Measurements from ENCODE around the gene CMTR1.
"Not testable (repeated sequence)": the region's sequence is repeated elsewhere in the genome, so short reads cannot be mapped to it uniquely, and the experiment has no call there.

The CMTR1 gene

DNA sequence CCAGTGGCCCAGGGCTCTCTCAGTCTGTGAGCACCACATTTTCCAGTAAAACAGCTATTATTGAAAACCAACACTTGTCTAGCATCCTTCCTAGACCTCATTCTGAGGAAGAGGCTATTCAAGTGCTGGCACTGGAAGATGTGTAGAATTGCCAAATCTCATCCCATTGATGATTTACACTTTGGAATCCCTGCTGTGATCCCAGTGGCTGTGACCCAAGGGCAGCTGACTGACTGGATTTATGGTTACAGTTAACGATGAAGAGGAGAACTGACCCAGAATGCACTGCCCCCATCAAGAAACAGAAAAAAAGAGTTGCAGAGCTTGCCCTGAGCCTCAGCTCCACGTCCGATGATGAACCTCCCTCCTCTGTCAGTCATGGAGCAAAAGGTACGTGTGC lies 2.4 kb downstream of the CMTR1 start:
- H3K4me3 ChIP-seq (ENCODE audit: low read depth, low read length): no peak overlapping the region
- TF ChIP-seq, protein P1, sequence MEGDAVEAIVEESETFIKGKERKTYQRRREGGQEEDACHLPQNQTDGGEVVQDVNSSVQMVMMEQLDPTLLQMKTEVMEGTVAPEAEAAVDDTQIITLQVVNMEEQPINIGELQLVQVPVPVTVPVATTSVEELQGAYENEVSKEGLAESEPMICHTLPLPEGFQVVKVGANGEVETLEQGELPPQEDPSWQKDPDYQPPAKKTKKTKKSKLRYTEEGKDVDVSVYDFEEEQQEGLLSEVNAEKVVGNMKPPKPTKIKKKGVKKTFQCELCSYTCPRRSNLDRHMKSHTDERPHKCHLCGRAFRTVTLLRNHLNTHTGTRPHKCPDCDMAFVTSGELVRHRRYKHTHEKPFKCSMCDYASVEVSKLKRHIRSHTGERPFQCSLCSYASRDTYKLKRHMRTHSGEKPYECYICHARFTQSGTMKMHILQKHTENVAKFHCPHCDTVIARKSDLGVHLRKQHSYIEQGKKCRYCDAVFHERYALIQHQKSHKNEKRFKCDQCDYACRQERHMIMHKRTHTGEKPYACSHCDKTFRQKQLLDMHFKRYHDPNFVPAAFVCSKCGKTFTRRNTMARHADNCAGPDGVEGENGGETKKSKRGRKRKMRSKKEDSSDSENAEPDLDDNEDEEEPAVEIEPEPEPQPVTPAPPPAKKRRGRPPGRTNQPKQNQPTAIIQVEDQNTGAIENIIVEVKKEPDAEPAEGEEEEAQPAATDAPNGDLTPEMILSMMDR (IDR thresholded peaks at IDR 0.05; ENCODE audit: low read depth, low read length): no peak

DNA sequence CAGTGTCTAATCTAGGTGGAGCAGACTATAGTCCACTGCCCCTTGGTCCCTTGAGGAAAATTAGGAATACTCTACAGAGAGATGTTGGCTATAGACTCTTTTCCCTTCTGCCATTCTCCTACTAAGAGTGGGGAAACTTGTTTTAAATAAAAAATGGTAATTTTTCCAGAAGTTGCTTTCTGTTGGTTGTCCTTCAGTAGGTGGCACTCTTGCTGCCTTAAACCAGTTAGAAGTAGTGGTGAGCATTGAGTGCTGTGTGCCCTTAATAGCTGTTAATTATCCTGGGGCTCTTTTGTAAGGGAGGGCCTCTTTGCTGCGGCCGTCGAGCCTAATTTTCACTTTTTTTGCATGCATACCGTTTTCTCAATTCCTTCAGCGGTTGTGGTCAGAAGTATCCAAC lies 2.8 kb downstream of the CMTR1 start:
- TF ChIP-seq, protein P1 (IDR thresholded peaks at IDR 0.05; ENCODE audit: low read depth, low read length): no peak
- no peak overlapping the region for H3K4me3 ChIP-seq (ENCODE audit: low read depth, low read length)

DNA sequence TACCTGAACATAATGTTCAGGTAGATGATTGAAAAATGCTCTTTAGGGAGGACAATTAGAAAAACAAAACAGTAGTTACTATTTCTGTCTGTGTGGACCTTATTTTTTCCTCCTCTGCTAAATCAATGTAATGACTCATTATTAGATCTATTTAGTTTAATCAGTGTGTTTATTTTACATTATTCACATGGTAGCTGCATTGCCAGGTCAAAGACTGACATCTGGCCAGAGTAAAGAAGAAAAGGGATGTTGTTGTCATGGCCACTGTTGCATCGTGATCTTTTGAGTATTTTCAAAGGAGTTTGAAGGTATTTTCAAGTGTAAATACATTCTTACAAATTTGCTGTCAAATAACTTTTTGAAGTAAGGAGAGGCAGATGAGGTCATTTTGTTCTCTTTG lies 5.9 kb downstream of the CMTR1 start:
- TF ChIP-seq, protein P1 (IDR thresholded peaks at IDR 0.05; ENCODE audit: low read depth, low read length): no peak
- no peak overlapping the region for H3K4me3 ChIP-seq (ENCODE audit: low read depth, low read length)

DNA sequence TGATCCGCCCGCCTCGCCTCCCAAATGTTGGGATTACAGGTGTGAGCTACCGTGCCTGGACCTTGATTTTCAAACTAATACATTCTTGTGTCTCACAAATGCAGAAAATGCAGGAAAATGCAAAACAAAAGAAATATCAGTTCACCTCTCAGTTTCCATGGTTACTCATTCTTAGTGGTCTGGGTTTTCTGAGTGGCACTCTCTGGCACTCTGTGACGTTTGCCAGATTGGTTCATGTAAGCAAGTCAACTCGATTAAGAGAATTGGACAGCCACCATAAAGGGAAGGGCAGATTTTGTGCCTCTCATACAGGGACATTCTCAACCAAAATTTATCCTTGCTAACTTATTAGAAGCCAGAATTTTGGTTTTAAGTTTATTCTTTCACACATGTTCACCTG lies 8.6 kb downstream of the CMTR1 start:
- H3K4me3 ChIP-seq (ENCODE audit: low read depth, low read length): no peak overlapping the region
- TF ChIP-seq, protein P1 (IDR thresholded peaks at IDR 0.05; ENCODE audit: low read depth, low read length): no peak

DNA sequence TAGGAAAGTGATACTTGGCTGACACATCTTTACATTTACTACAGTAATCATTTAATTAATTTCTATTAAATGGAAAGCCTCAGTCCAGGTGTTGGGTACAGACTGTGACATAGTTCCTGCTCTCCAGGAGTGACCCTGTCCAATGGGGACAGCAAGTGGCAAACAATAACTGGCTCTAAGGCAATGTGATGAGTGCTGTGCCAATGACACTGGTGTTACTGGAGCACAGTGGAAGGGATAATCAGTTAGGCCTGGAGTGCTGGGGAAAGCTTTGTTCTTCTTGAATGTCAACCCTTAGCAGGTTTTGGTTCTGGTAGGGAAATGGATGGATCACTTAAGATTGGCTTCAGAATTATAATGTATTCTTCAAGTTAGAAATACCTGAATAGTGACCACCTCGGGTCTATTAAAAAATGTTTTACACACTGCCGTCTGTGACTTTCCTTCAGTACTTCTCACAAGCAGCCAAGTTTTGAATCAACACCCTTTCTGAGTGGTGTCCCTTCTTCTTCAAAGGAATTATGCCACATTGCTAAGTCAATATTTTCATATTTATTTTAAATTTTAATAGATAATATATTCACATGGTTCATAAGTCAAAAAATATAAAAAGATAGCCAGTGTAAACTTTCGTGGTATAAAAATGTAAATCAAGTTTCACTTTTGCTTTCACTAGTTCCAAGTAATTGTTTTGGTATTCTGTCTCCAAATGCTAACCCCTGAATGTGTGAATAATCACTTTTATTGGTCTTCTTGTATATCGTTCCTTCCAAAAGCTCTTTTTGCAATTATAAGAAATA lies 9.6 kb downstream of the CMTR1 start:
- H3K4me3 ChIP-seq (ENCODE audit: low read depth, low read length): no peak overlapping the region
- TF ChIP-seq, protein P1 (IDR thresholded peaks at IDR 0.05; ENCODE audit: low read depth, low read length): no peak

DNA sequence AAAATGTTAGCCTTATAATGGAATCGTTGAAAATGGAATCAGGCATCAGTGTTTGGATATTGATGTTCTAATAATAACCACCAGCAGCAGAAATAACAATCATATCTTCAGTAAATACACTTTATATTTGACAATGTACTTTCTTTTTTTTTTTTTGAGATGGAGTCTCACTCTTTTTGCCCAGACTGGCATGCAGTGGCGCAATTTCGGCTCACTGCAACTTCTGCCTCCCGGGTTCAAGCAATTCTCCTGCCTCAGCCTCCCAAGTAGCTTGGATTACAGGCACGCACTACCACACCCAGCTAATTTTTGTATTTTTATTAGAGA lies 10.2 kb downstream of the CMTR1 start:
- H3K4me3 ChIP-seq (ENCODE audit: low read depth, low read length): not testable (repeated sequence)

DNA sequence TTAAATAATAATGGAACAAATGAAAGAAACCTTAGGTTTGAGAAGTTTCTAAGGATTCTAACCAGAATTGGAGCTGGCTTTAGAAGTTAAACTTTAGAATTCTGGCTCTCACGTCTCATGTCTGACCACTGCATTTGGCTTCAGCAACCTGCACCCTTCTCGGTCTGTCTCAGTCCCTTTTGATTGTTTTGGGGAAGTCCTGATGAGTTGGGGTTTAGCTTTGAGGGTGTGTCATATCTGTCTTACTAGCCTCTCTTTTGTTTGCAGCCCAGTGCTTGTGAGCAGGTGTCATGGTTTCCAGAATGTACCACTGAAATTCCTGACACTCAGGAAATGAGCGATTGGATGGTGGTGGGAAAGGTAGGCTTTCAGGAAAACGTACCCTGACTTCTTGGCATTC lies 17.0 kb downstream of the CMTR1 start:
- TF ChIP-seq, protein P1 (IDR thresholded peaks at IDR 0.05; ENCODE audit: low read depth, low read length): no peak
- H3K4me3 ChIP-seq (ENCODE audit: low read depth, low read length): no peak overlapping the region

Data from WI38 (cell line).